Upper lobe of left lung (tissue), 4 donors: ENCODE data around the gene HABP4.

Experiments used
- POLR2AphosphoS5 ChIP-seq, 2 donors: sonication (generic); formaldehyde crosslinking; IDR thresholded peaks; one replicate each; pipeline ENCODE4 v1.5.1; 2017; ENCODE audit warnings: antibody characterized with exemption in 2 of 2
- TF ChIP-seq, protein P1 (sequence below), 6 experiments: fragments of 450-650 bp in 4 of 6; fragments of 200-600 bp in 2 of 6; sonication (generic) in 2 of 6; IDR thresholded peaks; one replicate each; pipeline ENCODE4 v1.5.1; 2016 to 2019; ENCODE audit warnings: antibody characterized with exemption in 6 of 6

GRCh38 chr9:96476013-96476412 is 26.0 kb downstream of the HABP4 start:
- TF ChIP-seq POLR2AphosphoS5 (IDR thresholded peaks at IDR 0.05), result no peak
- TF ChIP-seq, protein P1, sequence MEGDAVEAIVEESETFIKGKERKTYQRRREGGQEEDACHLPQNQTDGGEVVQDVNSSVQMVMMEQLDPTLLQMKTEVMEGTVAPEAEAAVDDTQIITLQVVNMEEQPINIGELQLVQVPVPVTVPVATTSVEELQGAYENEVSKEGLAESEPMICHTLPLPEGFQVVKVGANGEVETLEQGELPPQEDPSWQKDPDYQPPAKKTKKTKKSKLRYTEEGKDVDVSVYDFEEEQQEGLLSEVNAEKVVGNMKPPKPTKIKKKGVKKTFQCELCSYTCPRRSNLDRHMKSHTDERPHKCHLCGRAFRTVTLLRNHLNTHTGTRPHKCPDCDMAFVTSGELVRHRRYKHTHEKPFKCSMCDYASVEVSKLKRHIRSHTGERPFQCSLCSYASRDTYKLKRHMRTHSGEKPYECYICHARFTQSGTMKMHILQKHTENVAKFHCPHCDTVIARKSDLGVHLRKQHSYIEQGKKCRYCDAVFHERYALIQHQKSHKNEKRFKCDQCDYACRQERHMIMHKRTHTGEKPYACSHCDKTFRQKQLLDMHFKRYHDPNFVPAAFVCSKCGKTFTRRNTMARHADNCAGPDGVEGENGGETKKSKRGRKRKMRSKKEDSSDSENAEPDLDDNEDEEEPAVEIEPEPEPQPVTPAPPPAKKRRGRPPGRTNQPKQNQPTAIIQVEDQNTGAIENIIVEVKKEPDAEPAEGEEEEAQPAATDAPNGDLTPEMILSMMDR (IDR thresholded peaks at IDR 0.05), result no peak
